WTC11 (cell line): ENCODE measurements around the gene HBG1.

ENCODE experiments used
- CTCF ChIP-seq: fragments of 200-600 bp; IDR thresholded peaks from 2 replicates; pipeline ENCODE4 v1.8.0; 2022; ENCODE audit warnings: antibody characterized with exemption
- FOXK1 ChIP-seq: sonication (generic); formaldehyde crosslinking; IDR thresholded peaks from 2 replicates; pipeline ENCODE4 v1.8.0; 2022; ENCODE audit warnings: mild to moderate bottlenecking, moderate library complexity, missing genetic modification reagents
- NFE2L1 ChIP-seq: sonication (generic); formaldehyde crosslinking; IDR thresholded peaks from 2 replicates; pipeline ENCODE4 v1.8.1; 2023; ENCODE audit warnings: missing genetic modification reagents

- no peak for TF ChIP-seq NFE2L1
- TF ChIP-seq CTCF: no peak
- TF ChIP-seq FOXK1: no peak
Observed at GRCh38 chr11:5203366-5203765, 46.3 kb downstream of the HBG1 start.
